Stimulated activated CD4-positive, alpha-beta T cell treated with anti-CD3 and anti-CD28 coated beads, Interleukin-1b, Interleukin-23, amount 100 ng/mL, for 48 hours (primary cell): ENCODE measurements around the gene TAS2R40.

ENCODE experiments used
- DNase-seq: peaks from one replicate; pipeline ENCODE4 v3.0.0-alpha.2; 2020

The TAS2R40 gene

DNA sequence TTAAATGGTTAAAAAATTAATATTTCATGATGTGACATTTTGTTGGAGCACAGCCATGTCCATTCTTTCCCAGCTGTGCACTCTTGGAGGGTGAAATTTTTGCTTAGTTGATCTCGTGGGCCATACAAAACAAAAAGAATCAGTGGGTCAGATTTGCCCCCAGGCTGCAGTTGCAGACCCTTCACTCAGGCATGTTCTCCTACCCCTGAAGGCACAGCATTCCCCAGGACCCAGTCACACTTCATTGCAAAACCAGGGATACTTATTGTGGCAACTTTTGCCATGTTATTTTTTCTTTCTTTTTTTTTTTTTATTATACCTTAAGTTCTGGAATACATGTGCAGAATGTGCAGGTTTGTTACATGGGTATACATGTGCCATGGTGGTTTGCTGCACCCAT, 6.0 kb downstream of the TAS2R40 start:
- no peak for DNase-seq

- DNase-seq = no peak
Observed at GRCh38 chr7:143229054-143229790, 7.4 kb downstream of the TAS2R40 start.

DNA sequence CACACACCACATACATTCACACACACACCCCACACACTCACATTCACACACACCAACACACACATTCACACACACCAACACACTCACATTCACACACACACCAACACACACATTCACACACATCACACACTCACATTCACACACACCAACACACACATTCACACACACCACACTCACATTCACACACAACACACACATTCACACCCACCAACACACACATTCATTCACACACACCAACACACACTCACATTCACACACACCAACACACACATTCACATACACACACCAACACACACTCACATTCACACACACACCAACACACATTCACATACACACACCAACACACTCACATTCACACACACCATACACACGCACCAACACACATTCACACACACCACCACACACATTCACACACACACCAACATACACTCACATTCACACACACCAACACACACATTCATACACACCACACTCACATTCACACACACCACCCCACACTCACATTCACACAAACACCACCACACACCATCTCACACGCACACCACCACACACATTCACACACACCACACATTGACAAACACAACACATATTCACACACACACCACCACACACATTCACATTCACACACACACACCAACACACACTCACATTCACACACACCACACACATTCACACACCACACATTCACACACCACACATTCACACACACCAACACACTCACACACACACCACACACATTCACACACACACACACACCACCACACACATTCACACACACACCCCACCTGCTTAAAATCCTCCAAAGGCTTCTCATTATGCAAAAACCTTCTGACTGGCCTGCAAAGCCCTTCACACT, 9.0 kb downstream of the TAS2R40 start:
- no peak for DNase-seq

DNA sequence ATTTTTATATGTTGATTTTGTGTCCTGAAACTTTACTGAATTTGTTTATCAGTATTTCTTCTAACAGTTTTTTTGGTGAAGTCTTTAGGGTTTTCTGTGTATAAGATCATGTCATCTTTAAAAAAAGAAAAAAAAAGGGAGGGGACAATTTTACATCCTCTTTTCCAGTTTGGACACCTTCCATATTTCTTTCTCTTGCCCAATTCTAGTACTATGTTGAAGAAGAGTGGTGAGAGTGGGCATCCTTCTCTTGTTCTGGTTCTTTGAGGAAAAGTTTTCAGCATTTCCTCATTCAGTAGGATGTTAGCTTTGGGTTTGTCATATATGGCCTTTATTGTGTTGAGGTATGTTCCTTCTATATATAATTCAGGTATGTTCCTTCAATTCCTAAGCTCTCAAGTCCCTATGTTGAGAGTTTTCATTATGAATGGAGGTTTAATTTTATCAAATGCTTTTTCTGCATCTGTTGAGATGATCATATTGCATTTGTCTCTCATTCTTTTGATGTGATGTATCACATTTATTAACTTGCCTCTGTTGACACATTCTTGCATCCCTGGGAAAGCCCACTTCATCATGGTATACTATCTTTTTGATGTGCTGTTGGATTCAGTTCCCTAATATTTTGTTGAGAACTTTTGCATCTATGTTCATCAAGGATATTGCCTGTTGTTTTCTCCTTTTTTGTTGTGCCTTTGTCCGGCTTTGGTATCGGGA, 12.1 kb downstream of the TAS2R40 start:
- no peak for DNase-seq

- DNase-seq = no peak
Observed at GRCh38 chr7:143234533-143234875, 12.7 kb downstream of the TAS2R40 start.

- no peak for DNase-seq
Observed at GRCh38 chr7:143235561-143235960, 13.7 kb downstream of the TAS2R40 start.

DNA sequence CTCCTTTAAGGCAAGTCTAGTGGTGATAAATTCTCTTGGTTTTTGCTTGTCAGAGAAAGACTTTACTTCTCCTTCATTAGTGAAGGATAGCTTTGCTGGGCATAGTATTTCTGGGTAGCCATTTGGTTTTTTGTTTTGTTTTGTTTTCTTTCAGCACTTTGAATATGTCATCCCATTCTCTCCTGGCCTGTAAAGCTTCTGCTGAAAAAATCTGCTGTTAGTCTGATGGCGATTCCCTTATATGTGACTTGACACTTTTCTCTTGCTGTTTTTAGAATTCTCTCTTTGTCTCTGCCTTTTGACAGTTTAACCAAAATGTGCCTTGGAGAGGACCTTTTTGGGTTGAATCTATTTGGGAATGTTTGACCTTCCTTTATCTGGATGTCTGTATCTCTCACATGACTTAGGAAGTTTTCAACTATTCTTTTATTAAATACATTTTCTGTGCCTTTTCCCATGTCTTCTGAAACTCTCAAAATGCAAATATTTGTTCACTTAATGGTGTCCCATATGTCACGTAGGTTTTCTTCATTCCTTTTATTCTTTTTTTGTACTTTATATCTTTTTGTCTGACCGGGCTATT, 14.7 kb downstream of the TAS2R40 start:
- no peak for DNase-seq

- DNase-seq = no peak
Observed at GRCh38 chr7:143237366-143237765, 15.5 kb downstream of the TAS2R40 start.

GRCh38 chr7:143238289-143238980, 16.6 kb downstream of the TAS2R40 start:
- DNase-seq = no peak

DNA sequence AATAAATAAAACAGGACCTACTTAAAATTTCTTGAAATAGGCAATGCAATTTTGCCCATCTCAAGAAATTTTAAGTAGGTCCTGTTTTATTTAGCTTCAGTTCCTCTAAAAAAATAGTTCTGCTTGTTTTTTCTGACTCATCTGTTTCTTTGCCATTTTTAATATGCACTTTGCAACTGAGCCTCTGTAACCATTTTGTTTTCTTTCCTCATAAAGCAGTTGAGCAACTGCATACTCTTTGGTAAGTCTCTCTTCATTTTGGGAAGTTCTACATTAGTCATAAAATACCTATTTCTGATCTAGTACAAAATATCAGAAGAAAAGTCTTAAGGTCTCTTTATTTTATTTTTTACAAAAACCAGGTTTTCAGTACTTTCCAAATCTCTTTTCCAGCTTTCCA, 18.0 kb downstream of the TAS2R40 start:
- no peak for DNase-seq

DNA sequence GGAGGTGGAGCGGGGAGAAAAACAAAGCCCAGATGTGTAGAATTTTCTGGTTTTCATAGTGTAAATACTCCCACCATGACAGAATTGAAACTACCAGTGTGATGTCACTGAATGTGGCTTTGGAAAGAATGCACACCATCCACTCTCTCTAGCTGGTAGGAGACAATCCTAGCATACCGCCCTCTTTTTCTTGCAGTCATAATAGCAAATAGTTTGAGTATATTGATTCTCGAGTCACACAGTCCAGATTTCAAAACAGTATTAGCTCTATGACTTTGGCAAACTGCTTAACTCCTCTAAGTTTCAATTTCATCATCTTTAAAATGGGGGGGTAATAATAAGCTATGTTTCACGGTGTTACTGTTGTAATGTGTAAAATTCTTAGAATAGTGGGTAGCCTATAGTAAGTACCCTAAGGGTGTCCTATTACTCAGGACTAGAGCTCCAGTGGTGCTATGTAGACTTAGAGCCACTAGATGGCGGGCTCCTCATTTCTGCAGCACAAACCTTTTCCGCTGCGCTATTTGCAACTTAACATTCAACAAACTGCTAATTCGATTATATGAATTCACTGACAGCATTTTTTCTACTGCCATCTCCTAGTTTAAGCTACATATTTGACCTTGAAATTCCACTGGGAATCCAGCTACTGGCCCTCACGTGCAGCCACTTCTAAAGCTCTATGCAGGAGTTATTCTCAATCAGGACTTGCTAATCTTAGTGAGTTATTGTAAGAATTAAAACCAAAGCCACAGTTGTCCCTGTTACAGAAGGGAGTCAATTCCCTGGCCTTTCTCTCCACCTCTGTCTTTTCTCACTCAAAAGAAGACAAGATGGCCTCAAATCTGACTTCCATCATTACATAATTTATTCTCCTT, 18.7 kb downstream of the TAS2R40 start:
- peak; percentile 67 for DNase-seq

DNA sequence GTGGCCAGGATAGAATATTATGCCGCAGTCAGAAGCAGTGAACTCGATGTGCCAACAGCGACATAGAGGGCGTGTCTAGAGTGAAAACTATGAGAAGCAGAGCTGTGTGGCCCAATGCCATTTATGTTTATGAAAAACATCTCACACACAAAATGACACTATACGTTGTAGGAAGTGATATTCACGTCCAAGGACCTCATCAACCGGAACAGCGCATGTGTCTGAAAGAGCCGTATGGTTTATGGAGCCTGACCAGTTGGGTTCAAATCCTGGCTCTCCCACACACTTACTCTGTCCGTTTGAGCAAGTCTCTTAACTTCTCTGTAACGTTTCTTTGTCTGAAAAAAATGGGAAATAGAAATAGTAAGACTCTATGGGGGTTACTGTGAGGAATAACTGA, 20.5 kb downstream of the TAS2R40 start:
- no peak for DNase-seq

GRCh38 chr7:143243111-143243510, 21.3 kb downstream of the TAS2R40 start:
- DNase-seq = no peak

DNA sequence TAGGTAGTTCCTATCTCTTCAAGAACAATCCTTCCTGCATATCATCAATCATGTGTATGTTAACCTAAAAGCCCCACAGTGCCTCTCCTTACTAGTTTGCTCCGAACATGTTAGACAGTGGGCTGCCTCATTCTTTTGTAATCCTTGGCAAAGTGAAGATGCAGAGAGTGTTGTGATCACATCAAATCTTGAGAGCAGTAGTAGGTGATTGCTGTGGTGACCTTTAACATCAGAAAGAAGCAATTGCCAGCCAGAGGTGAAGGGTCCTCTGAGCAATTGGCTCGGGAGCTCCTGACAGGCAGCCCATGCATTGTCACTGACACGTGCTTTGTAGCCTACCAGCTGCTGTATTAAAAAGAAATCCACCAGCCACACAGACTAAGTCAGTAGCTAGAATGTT, 21.8 kb downstream of the TAS2R40 start:
- DNase-seq = no peak

DNA sequence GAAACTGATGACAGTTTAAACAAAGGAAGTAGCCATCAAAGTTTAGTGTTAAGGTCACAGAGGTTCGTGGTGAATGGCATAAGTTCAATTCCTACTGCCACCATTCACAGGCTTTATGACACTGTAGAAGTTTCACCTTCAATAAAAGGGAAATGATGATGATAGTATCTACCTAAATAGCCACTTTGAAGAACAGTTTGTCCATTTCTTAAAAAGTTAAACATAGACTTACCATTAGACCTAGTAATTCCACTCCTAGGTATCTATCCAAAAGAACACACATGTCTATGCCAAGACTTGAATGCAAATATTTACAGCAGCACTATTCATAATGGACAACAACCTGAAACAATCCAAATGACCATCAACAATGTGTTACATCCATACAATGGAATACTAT, 22.5 kb downstream of the TAS2R40 start:
- DNase-seq = no peak

GRCh38 chr7:143245123-143245522, 23.3 kb downstream of the TAS2R40 start:
- no peak for DNase-seq

- DNase-seq = no peak
Observed at GRCh38 chr7:143247372-143247771, 25.5 kb downstream of the TAS2R40 start.

- DNase-seq = no peak
Observed at GRCh38 chr7:143248761-143249354, 27.0 kb downstream of the TAS2R40 start.

DNA sequence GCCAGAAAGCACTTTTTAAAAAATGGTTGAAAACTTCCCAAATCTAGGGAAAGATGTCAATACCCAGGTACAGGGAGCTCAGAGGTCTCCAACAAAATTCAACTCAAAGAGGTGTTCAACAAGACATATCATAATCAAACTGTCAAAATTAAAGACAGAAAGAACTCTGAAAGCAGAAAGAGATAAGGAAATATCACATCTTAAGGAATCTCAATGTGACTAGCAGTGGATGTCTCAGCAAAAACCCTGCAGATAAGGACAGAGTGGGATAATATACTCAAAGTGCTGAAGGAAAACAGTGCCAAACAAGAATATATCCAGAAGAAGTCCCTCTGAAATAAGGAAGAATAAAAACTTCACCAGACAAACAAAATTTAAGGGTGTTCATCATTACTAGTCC, 28.4 kb downstream of the TAS2R40 start:
- DNase-seq = no peak

- no peak for DNase-seq
Observed at GRCh38 chr7:143250822-143251221, 29.0 kb downstream of the TAS2R40 start.

DNA sequence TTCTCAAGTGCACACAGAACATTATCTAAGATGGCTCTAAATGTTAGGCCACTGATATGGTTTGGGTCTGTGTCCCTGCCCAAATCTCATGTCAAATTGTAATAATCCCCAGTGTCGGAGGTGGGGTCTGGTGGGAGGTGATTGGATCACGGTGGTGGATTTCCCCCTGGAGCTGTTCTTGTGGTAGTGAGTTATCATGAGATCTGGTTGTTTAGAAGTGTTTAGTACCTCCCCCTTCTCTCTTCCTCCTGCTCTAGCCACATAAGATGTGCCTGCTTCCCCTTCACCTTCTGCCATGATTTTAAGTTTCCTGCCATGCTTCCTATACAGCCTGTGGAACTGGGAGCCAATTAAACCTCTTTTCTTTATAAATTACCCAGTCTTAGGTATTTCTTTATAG, 30.2 kb downstream of the TAS2R40 start:
- no peak for DNase-seq
